Mucosa of descending colon (tissue), 3 donors: ENCODE data around the gene EXOC3L1. TPM values are rescaled to one million over a fixed set of nuclear protein-coding genes. Genes with fewer than 3 reads are reported as not detected.

Source experiments
- ATAC-seq: fragments of 200-7000 bp; cut with Tn5 transposase; one replicate; pipeline ENCODE4 v1.9.1; 2020; ENCODE audit warnings: mild to moderate bottlenecking, moderate library complexity
- DNase-seq, 3 donors: peaks; one replicate each; pipeline ENCODE4 v3.0.0-alpha.2; 2020
- H3K36me3 ChIP-seq: fragments of 200-600 bp; one replicate; pipeline ENCODE4 v1.8.0; 2021; ENCODE audit warnings: low read depth, mild to moderate bottlenecking
- H3K4me1 ChIP-seq: fragments of 200-600 bp; one replicate; pipeline ENCODE4 v1.8.0; 2021; ENCODE audit warnings: low read depth, mild to moderate bottlenecking
- H3K4me3 ChIP-seq: fragments of 200-600 bp; one replicate; pipeline ENCODE4 v1.8.0; 2021; ENCODE audit warnings: mild to moderate bottlenecking
- H3K9me3 ChIP-seq: fragments of 200-600 bp; one replicate; pipeline ENCODE4 v1.8.0; 2021; ENCODE audit warnings: mild to moderate bottlenecking
- intact Hi-C, 2 donors: fragments of 100-400 bp; cut with DNase I in 1 of 2; cut with micrococcal nuclease in 1 of 2; formaldehyde crosslinking; loops; one replicate each; pipeline versions ENCODE4 v1.11.0 to v1.11.1; 2022; cut with DNase I, micrococcal nuclease
- total RNA-seq, 3 donors: library from RNA; stranded (reverse); fragmentation: NEBNext Ultra II Directional in 2 of 3; extraction: Animal tissue kit (Norgen Biotek cat#: 25700) in 2 of 3; gene quantifications; one replicate each; pipeline versions ENCODE4 v1.2.1 to v1.2.4, GENCODE V29; 2021 to 2023
- TF ChIP-seq, protein P1 (sequence below): fragments of 200-600 bp; IDR thresholded peaks from one replicate; pipeline ENCODE4 v1.8.0; 2022; ENCODE audit warnings: antibody characterized with exemption, mild to moderate bottlenecking
- donor health status: DM: no; HTN: no; CAD: no; lungs with moderate emphysema.
- donor health status: DM: no; HTN: no; CAD: no.
- donor health status: DM: no; HTN: yes; CAD: no.

Gene EXOC3L1
- total RNA-seq, 3 donors from 2014 or later, result 2.6 to 6.8 (median 2.7) TPM

DNA sequence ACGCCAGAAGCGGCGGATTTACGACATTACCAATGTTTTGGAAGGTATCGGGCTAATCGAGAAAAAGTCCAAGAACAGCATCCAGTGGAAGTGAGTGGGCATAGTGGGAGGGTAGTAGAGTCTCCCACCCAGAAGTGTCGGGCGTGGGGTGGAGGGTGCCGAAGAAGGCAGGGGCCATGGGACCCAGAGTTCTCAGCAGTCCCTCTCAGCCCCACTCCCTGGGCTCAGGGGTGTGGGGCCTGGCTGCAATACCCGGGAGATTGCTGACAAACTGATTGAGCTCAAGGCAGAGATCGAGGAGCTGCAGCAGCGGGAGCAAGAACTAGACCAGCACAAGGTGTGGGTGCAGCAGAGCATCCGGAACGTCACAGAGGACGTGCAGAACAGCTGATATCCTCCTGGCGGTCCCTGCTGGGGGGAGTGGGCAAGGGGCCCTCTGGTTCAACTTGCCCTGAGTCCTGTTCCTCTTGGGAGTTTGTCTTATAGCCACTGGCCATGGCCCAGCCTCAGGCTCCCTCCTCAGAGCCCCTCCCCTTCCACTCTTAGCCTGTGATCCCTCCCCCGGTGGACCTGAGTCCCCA, 2.9 kb upstream of the EXOC3L1 start:
- Histone ChIP-seq H3K4me3 (peak overlapping the region; percentile 93), H3K9me3 (no peaks in the 10 kb centered on the region), H3K4me1 (peaks cover 27% of the 10 kb centered on the region), H3K36me3 (peaks cover 14% of the 10 kb centered on the region)
- DNase-seq, result no peak
- no peak for ATAC-seq
- intact Hi-C loops, result no loop called here
- TF ChIP-seq, protein P1, sequence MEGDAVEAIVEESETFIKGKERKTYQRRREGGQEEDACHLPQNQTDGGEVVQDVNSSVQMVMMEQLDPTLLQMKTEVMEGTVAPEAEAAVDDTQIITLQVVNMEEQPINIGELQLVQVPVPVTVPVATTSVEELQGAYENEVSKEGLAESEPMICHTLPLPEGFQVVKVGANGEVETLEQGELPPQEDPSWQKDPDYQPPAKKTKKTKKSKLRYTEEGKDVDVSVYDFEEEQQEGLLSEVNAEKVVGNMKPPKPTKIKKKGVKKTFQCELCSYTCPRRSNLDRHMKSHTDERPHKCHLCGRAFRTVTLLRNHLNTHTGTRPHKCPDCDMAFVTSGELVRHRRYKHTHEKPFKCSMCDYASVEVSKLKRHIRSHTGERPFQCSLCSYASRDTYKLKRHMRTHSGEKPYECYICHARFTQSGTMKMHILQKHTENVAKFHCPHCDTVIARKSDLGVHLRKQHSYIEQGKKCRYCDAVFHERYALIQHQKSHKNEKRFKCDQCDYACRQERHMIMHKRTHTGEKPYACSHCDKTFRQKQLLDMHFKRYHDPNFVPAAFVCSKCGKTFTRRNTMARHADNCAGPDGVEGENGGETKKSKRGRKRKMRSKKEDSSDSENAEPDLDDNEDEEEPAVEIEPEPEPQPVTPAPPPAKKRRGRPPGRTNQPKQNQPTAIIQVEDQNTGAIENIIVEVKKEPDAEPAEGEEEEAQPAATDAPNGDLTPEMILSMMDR, result no peak

DNA sequence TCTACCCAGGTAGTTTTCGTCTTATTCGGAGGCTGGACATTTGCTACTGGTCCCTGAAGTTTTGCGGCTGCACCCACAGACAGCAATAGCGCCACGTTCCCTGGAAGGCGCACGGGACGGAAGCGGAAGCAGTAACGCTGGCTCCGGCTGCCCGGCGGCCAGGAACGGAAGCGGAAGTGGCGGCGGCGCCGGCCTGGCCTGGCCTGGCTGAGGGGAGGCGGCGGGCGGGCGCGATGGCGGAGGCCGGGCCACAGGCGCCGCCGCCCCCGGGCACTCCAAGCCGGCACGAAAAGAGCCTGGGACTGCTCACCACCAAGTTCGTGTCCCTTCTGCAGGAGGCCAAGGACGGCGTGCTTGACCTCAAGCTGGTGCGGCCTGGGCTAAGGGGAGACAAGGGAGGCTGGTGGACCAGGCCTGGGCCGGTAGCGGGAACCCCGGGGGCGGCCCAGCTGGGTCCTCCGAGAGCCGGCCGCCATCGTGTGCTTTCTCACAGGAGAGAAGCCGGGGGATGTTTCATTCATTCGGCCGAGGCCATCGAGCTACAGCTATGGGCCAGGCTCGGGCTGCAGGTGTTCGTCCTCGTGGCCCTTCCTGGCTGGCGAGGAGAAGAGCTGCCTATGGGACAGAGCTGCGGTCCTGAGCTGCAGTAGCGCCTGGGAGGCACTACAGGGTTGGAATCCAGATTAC, 2.2 kb upstream of the EXOC3L1 start, which contains the start of gene E2F4:
Gene E2F4 (plus strand): TSS at position 161 of the 687 bp plus-strand sequence. CDS start 73 bp downstream, at position 234.
- Histone ChIP-seq H3K4me3 (peak within 1 kb of the TSS; percentile 93), H3K4me1 (peaks cover 24% of the 10 kb centered on the region), H3K36me3 (peaks cover 8% of the 10 kb centered on the region), H3K9me3 (no peaks in the 10 kb centered on the region)
- intact Hi-C loops, result no loop called here
- TF ChIP-seq, protein P1, result no peak
- DNase-seq, result peak; percentile 91 to 94 (median 94)
- peak; percentile 97 for ATAC-seq

DNA sequence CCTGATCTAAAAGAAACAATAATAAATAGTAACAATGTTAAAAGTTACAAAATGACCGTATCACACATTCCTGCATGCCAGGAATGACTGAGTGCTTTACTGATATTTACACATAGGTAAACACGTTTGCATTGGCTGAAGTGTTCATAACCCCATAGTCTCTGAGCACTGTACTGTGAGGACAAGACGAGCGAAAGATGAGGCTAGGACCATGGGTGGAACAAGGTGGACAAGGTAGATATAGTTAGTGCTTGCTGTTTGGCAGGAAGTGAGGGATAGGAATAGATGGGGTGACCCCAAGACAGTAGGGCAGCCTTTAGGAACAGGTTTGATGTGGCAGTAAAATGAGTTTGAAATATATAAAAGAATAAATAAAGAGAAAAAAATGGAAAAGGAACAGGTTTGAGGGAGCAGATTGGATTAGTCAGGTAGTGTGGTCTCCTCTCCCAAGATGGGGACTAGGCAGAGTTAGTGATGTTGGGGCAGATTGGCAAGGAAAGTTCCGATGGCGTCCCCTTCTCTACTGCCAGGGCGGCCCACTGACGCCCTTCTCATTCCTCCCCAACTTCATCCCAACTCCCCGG, 1.6 kb upstream of the EXOC3L1 start:
- no peak for ATAC-seq
- intact Hi-C loops, result no loop called here
- TF ChIP-seq, protein P1, result no peak
- Histone ChIP-seq H3K36me3 (peaks cover 7% of the 10 kb centered on the region), H3K4me3 (peak overlapping the region; percentile 93), H3K9me3 (no peaks in the 10 kb centered on the region), H3K4me1 (peaks cover 24% of the 10 kb centered on the region)
- no peak for DNase-seq

DNA sequence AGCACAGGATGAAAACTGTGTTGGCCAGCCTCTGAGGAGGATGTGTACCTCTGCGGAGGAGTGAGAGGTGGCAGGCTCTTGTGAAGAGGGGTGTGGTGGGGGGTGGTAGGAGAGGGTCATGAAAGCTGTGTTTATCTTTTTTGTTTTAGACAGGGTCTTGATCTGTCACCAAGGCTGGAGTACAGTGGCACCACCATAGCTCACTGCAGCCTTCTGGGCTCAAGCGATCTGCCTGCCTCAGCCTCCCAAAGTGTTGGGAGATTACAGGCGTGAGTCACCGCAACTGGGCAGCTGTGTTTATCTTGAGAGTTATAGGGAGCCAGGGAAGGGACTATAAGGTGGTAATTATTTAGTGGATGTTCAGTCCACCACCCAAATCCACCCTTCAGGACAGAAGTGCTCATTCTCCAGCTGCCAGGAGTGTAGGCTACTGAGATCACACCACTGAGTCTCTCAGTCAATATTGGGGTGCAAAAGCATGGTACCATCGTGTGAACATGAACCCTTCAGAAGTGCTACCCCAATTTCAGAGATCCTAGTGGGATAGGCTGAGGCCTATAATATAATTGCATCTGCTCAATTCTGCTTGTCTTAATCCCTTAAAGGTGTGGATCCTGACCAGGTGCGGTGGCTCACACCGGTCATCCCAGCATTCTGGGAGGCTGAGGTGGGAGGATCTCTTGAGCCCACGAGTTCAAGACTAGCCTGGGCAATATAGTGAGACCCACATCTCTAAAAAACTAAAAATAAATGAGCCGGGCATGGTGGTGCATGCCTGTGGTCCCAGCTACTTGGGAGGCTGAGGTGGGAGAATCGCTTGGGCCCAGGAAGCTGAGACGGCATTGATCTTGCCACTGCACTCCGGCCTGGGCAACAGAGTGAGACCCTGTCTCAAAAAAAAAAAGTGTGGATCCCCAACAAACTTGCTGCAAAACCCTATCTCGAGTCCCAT, 788 bp upstream of the EXOC3L1 start:
- peak; percentile 29 for ATAC-seq

DNA sequence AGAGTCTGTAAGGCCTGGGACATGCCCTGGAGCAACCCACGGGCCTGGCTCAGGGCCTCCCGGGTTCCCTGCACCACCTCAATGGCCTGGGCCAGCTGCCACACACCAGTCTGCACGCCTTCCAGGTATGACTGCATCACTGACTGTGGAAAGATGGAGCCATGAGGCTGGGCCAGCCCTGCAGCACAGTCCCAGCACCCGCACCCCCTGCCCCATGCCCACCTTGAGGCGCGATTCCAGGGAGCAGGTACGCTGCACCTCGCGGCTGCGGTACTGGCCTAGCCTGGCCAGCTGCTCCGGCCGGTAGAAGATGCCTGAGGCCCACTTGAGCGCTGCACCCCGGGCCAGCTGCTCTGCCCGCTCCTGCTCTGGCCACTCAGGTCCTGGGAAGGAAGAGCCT, 1.1 kb downstream of the EXOC3L1 start:
- H3K36me3 ChIP-seq, result no peaks in the 10 kb centered on the region
- peaks cover 34% of the 10 kb centered on the region for H3K4me1 ChIP-seq
- H3K4me3 ChIP-seq, result no peak overlapping the region
- DNase-seq (no peak), ATAC-seq (no peak)
- TF ChIP-seq, protein P1, result no peak
- H3K9me3 ChIP-seq, result no peaks in the 10 kb centered on the region
- intact Hi-C loops, result loop anchor here in 1 of 2 donors (10.0 kb wide), 1 partner anchor 214 kb away; no protein-coding TSS in a partner anchor

More for the DNA sequence above, 788 bp upstream of the EXOC3L1 start:
- Histone ChIP-seq H3K36me3 (peaks cover 3% of the 10 kb centered on the region), H3K4me1 (peaks cover 25% of the 10 kb centered on the region), H3K9me3 (no peaks in the 10 kb centered on the region), H3K4me3 (no peak overlapping the region)
- intact Hi-C loops, result no loop called here
- TF ChIP-seq, protein P1, result no peak
- DNase-seq, result no peak
